Left cardiac atrium (tissue), 4 donors: ENCODE data around the gene TMEM79. TPM values are rescaled to one million over a fixed set of nuclear protein-coding genes. Genes with fewer than 3 reads are reported as not detected.

Experiments used
- ATAC-seq, 2 donors: fragments of 200-7000 bp; cut with Tn5 transposase; one replicate each; pipeline ENCODE4 v1.9.1; 2020; ENCODE audit warnings: mild to moderate bottlenecking in 2 of 2, moderate library complexity in 2 of 2
- DNase-seq: peaks from one replicate; pipeline ENCODE4 v3.0.0-alpha.2; 2020
- intact Hi-C, 2 donors: fragments of 100-400 bp; cut with DNase I; formaldehyde crosslinking; loops; one replicate each; pipeline versions ENCODE4 v1.14.1 to v1.15.1; 2022 to 2023
- total RNA-seq, 2 donors: library from RNA; stranded (reverse); fragmentation: NEBNext Ultra II Directional; extraction: Animal tissue kit (Norgen Biotek cat#: 25700); gene quantifications; one replicate each; pipeline ENCODE4 v1.2.1, GENCODE V29; 2021
- donor health status: DM: no; HTN: yes; CAD: no.
- donor health status: DM: no; HTN: yes; CAD: no; lungs with severe emphysema.
- donor health status: DM: yes; HTN: yes; CAD: no.
- donor health status: Dilated cardiomyopathy.

The TMEM79 gene
- total RNA-seq, 2 donors from 2014 or later: 2.0 to 2.3 TPM

DNA sequence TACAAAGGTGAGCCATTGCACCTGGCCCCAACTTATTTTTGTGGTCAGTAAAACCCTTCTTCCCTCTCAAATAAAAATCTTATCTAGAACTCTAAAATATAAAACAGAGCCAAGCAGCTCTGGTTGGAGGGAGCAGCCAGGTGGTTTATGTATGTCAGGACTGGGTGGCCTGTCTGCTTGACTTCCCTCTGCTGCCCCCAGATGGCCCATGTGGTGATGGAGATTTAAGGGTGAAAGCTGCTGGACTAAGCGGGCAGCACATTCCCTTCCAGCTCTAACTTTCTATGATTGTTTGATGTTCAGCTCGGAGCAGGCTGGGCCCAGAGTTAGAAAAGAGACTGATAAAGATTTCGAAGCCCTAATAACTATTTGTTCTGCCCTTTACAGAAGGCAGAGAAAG is 24.3 kb upstream of the TMEM79 start:
- DNase-seq (no peak), ATAC-seq (no peak)
- intact Hi-C loops: loop anchor here (10.0 kb wide), 2 partner anchors 55 to 65 kb away; no protein-coding TSS in a partner anchor

DNA sequence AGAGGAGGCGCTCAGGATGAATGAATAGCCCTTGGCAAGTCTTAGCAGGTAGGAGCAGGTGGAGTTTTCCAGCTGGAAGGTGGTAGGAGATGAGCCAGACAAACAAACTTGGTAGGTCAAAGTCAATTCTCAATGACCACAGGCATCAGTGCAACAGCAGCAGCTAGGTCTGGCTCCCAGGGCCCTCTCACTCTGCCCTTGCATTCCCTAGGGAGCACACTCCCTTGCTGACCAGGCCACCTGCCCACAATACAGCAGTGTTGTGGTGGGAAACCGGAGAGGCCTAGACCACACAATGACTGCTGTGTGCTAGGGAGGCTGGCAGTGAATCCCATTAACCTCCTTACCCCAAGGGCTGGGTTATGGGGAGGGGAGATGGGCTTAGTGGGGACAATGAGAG is 23.2 kb upstream of the TMEM79 start:
- intact Hi-C loops: no loop called here
- ATAC-seq (no peak), DNase-seq (no peak)

DNA sequence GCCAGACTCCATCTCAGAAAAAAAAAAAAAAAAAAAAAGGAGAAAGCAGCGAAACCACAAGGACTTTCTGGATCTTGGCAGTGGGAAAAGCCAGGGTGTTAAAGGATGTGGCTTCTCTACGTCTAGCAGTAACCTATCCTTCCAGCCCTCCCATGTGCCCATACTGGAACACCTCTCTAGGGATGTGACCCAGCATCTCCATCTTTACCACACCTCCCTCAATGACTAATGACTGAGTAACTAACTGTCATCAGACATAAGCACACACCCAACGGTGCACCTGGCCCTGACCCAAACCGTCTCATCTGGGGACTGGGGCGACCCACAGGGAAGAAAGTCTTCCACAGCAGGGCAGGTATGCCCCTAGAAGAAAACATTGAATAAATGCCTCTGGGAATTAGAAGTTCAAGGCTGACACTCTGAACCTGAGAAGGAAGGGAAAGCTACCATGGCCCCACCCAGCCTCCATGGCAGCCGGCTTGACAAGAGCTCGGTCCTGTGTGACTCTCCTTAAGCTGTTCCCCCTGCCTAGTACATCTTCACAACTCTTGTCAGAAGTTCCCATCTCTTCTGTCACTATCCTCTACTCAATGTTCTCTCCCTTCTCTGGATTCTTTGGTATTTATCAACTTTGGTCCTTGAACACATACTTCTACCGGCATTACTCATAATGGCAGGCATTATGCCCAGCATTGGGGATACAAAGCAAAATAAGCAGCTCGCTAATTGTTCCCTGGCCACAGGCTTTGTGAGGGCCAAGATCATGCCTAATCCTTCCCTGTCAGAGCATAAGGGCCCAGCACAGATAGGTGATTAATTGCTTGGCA is 21.5 kb upstream of the TMEM79 start:
- intact Hi-C loops: no loop called here
- ATAC-seq: peak in 1 of 2 donors; percentile 56
- no peak for DNase-seq

GRCh38 chr1:156263288-156263655 is 20.9 kb upstream of the TMEM79 start:
- intact Hi-C loops: no loop called here
- DNase-seq (no peak), ATAC-seq (no peak)

DNA sequence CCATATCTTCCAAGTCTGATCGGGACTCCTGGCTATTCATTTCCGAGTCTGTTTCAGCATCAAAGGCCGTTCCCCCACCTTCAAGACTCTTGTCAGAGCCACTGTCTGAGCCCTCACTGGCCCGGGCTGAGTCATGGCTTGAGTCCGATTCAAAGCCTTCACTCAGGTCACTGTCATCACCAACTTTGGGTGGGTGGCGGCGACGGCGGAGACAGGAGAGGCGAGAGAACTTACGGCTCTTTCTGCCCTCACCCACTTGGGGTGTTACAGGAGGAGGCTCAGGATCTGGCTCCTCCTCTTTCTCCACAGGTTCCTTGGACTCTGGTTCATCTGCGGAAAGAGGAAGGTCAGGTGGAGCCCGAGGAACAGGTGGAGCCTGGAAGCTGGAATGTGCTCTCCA is 18.1 kb upstream of the TMEM79 start:
- intact Hi-C loops: no loop called here
- DNase-seq: no peak
- ATAC-seq: peak in 1 of 2 donors; percentile 33

DNA sequence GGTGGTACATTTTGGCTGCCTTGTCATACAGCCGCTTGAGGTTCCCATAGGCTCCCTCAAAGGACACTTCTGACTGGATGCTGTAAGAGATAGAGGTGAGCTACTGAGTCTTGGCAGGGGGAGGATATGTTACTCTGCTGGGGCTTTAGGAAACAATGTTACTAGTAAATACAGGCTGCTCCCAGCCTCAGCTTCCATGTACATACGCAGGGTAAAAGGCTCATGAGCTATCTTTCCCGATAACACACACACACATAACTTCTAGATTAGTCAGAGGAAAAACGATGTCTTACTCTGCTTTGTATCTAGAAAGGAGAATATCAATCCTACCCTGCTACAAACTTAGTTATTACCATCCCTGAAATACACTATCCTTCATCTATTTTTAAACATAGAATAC is 15.8 kb upstream of the TMEM79 start:
- ATAC-seq (no peak), DNase-seq (no peak)
- intact Hi-C loops: no loop called here

GRCh38 chr1:156270314-156270713 is 13.8 kb upstream of the TMEM79 start:
- intact Hi-C loops: no loop called here
- DNase-seq (no peak), ATAC-seq (no peak)

GRCh38 chr1:156276532-156276931 is 7.6 kb upstream of the TMEM79 start:
- ATAC-seq: no peak
- intact Hi-C loops: no loop called here
- DNase-seq: no peak

DNA sequence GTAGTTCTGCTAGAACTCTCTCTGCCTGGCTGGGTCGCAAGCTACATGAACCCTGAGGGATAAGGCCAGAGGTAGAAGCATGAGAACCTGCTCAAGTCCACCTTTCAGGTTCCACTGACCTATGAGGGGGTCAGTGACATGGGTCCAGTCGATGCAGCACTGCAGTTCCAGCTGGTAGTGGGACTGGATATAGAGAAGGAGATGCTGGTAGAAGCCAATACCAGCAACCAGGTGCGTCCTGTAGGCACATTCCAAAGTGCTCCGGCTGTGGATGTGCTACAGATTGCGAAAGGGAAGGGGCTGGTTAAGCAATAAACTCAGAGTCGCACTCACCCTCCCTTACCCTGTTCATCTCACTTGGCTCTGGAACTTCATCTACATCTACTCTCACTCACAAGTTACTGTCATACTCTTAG is 7.2 kb upstream of the TMEM79 start:
- ATAC-seq (no peak), DNase-seq (no peak)
- intact Hi-C loops: no loop called here

GRCh38 chr1:156279837-156280236 is 4.3 kb upstream of the TMEM79 start:
- ATAC-seq: no peak
- intact Hi-C loops: no loop called here
- DNase-seq: no peak

GRCh38 chr1:156281281-156281680 is 2.8 kb upstream of the TMEM79 start:
- intact Hi-C loops: no loop called here

GRCh38 chr1:156281693-156282478 is 2.2 kb upstream of the TMEM79 start:
- intact Hi-C loops: no loop called here
- DNase-seq (peak; percentile 42), ATAC-seq (peak; percentile 0 to 13)

More at GRCh38 chr1:156281281-156281680, 2.8 kb upstream of the TMEM79 start:
- DNase-seq: peak; percentile 74
- ATAC-seq: peak; percentile 72 to 84

DNA sequence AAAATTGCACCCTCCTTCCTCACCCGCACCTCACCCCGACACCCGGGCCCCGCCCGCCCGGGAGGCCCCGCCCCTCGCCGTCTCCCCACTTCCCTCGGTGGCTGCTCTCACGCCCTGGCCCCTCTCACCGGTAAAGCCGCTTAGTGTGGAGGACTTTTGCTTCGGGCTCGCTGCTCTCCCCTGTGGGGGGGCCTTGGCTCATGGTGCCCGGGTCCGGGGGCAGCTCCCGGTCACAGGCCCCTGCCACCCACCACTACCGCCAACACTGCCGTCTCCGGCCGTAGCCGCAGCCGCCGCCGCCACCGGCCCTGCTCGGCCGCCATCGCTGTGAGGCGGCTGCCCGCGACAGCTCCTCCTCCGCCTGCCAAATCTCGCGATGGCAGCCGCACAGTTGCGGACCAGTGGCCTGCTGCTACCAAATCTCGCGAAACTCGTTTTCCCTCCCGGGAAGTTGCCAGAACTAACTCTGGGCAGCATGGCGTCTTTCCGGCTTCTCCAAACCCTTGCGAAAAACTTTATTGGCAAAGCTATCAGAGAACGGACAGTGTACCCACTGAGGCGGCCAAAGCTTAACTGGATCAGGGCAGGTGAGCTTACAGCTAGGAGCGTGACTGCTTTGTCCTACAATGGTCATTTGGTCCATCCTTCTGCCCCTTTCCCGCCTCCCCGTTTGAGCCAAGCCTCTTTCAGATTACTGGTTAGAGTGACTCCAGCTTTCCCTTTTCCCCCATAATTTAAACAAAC is 1.5 kb upstream of the TMEM79 start, which contains the start of gene SMG5:
Gene SMG5, minus strand, starts transcription at position 347 of the 744 bp plus-strand sequence. Its CDS starts 145 bp downstream, at position 202.
- peak; percentile 97 for DNase-seq
- peak; percentile 93 to 95 for ATAC-seq
- intact Hi-C loops: no loop called here

- ATAC-seq: no peak
Observed at GRCh38 chr1:156283521-156283920, 604 bp upstream of the TMEM79 start.

GRCh38 chr1:156284757-156285156 is 632 bp downstream of the TMEM79 start:
- DNase-seq: no peak
- no peak for ATAC-seq
- intact Hi-C loops: no loop called here

More at GRCh38 chr1:156283521-156283920, 604 bp upstream of the TMEM79 start:
- intact Hi-C loops: no loop called here
- DNase-seq: no peak

- DNase-seq (no peak), ATAC-seq (no peak)
- intact Hi-C loops: no loop called here
Observed at GRCh38 chr1:156285437-156285836, 1.3 kb downstream of the TMEM79 start.

GRCh38 chr1:156286061-156286460 is 1.9 kb downstream of the TMEM79 start:
- intact Hi-C loops: no loop called here

DNA sequence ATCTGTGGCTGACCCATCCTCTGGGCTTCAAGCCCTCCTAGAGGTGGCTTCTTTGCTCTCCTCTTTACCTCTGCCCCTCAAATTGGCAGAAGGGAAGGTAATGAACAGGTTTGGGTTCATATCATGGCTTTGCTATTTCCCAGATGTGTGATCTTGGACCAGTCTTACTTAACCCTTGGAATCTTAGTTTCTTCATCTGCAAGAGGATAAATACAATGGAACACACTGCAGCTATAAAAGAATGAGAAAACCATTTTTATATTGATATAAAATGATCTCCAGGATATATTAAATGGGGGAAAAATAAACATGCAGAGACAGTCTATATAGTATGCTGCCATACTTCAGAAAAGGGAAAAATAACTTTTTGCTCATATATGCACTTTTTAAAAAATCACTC is 5.7 kb downstream of the TMEM79 start:
- ATAC-seq: no peak
- intact Hi-C loops: no loop called here

More at GRCh38 chr1:156286061-156286460, 1.9 kb downstream of the TMEM79 start:
- ATAC-seq (no peak), DNase-seq (no peak)

GRCh38 chr1:156291226-156292061 is 7.3 kb downstream of the TMEM79 start:
- DNase-seq (peak; percentile 94), ATAC-seq (peak; percentile 94 to 97)
- intact Hi-C loops: no loop called here

More for the DNA sequence above, 5.7 kb downstream of the TMEM79 start:
- no peak for DNase-seq
